Astrocyte of the cerebellum (primary cell): Measurements from ENCODE around the gene MUSTN1.

ENCODE experiments used
- DNase-seq: peaks from one replicate; pipeline ENCODE4 v3.0.0-alpha.2; 2011; ENCODE audit warnings: low read depth
- H3K4me3 ChIP-seq: 2 replicates; pipeline ENCODE4 v1.5.1; 2011; ENCODE audit warnings: mild to moderate bottlenecking, low read depth, low read length, moderate library complexity
- CTCF ChIP-seq: IDR thresholded peaks from 2 replicates; pipeline ENCODE4 v1.5.1; 2012; ENCODE audit warnings: low read length, low read depth, moderate library complexity, mild to moderate bottlenecking; ENCODE audit errors: missing control alignments
- in situ Hi-C: cut with HindIII; loops from 2 replicates; pipeline ENCODE4 v1.10.0; 2017; ENCODE audit warnings: low sequenced_read_pairs

Gene MUSTN1

GRCh38 chr3:52839268-52839575, 4.4 kb upstream of the MUSTN1 start:
- TF ChIP-seq CTCF = no peak
- in situ Hi-C loops = loop anchor here (5.0 kb wide), 2 partner anchors 57 to 58 kb away; partner anchors contain the start of gene STIMATE
- DNase-seq = no peak
- H3K4me3 ChIP-seq = no peak overlapping the region

DNA sequence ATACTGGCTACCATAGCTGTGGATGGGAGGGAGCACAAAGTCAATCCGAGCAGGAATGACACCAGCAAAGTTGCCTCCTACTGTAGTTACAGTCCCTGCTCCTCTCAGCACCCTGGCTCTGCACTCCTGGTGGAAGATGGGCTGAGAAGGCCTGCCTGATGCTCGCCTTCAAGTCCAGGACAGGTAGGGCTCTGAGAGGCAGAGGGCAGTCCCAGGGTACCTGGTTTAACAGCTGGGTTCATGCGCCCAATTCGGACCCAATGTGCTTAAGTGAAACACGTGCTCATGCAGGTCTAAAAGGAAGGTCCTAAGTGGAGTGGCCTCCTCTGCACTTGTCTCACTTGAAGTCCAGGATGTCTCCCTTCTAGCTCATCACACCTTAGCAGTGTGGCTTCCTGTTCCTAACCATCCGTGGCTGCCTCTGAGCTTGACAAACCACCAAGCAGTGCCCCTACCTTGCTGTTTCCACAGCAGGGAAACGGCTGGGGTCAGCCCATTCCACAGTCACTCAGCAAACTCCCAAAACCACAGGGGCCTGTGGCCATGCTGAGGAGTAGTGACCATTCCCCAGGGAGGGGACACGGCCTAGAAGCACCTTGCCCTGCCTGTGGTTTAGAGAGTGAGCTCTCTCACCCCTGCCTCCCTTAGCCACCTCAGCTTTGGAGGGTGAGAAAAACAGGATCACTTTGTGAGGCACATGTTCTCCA, 3.9 kb upstream of the MUSTN1 start:
- in situ Hi-C loops = loop anchor here (5.0 kb wide), 2 partner anchors 56 to 59 kb away; partner anchors contain the start of gene STIMATE
- no peak overlapping the region for H3K4me3 ChIP-seq
- no peak for DNase-seq
- TF ChIP-seq CTCF = no peak

DNA sequence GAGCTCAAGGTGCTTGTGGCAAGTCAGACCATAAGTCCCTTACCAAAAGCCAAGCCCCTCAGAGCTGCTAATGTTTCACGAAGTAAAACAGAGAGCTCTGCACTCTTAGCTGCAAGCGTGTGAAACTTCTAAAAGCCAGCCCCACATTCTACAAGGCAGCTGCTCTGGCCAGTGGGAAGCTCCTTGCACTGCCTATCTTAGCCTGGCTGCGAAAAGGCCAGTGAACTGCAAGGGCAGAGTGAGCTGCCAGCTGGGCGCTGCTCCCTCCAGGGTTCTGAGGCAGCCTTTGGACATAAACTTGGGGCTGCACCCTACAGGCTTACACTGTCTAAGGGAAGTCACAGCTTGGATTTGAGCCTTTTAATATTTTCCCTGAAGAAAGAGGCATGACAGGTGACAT, 2.2 kb upstream of the MUSTN1 start:
- no peak for DNase-seq
- TF ChIP-seq CTCF = no peak
- no peak overlapping the region for H3K4me3 ChIP-seq
- in situ Hi-C loops = loop anchor here (5.0 kb wide), 2 partner anchors 55 to 60 kb away; partner anchors contain the start of gene STIMATE

- H3K4me3 ChIP-seq = no peak overlapping the region
- in situ Hi-C loops = loop anchor here (5.0 kb wide), 2 partner anchors 54 to 61 kb away; partner anchors contain the start of gene STIMATE
- TF ChIP-seq CTCF = no peak
- DNase-seq = no peak
Measured at GRCh38 chr3:52836471-52836845, 1.6 kb upstream of the MUSTN1 start.

- no peak for DNase-seq
- no peak overlapping the region for H3K4me3 ChIP-seq
- no peak for TF ChIP-seq CTCF
- in situ Hi-C loops = loop anchor here (5.0 kb wide), 2 partner anchors 54 to 61 kb away; partner anchors contain the start of gene STIMATE
Measured at GRCh38 chr3:52835766-52836470, 1.1 kb upstream of the MUSTN1 start.

GRCh38 chr3:52833202-52833601, 1.6 kb downstream of the MUSTN1 start:
- in situ Hi-C loops = no loop called here
- DNase-seq = no peak
- H3K4me3 ChIP-seq = no peak overlapping the region
- no peak for TF ChIP-seq CTCF
